ENCODE results near the gene CDK19. TPM values are rescaled to one million over a fixed set of nuclear protein-coding genes. Genes with fewer than 3 reads are reported as not detected.
A peak's percentile ranks its signal among the peaks of the same experiment; 100 is the strongest.

Gene CDK19
- total RNA-seq, 1 donor from 2014 or later: 9.1 TPM

- Histone ChIP-seq H3K9me3 (replicated peaks) (no peaks in the 10 kb centered on the region), H3K27ac (replicated peaks) (peak overlapping the region; percentile 15), H3K4me3 (no peak overlapping the region), H3K27me3 (ENCODE audit: low read depth) (no peaks in the 10 kb centered on the region), H3K36me3 (peaks cover 31% of the 10 kb centered on the region), H3K4me1 (peaks cover 58% of the 10 kb centered on the region)
- no peak for TF ChIP-seq CTCF (IDR thresholded peaks at IDR 0.05; ENCODE audit: borderline replicate concordance)
- no peak for DNase-seq
- intact Hi-C loops (cut with micrococcal nuclease): no loop called here
These were observed 192.2 kb downstream of the CDK19 start for GRCh38 chr6:110622912-110623578.

- TF ChIP-seq CTCF (IDR thresholded peaks at IDR 0.05; ENCODE audit: borderline replicate concordance): no peak
- no peaks in the 10 kb centered on the region for H3K9me3 ChIP-seq (replicated peaks)
- no peaks in the 10 kb centered on the region for H3K27me3 ChIP-seq (ENCODE audit: low read depth)
- H3K36me3 ChIP-seq: peaks cover 24% of the 10 kb centered on the region
- no peak for DNase-seq
- peaks cover 53% of the 10 kb centered on the region for H3K4me1 ChIP-seq
- intact Hi-C loops (cut with micrococcal nuclease): no loop called here
- no peak overlapping the region for H3K4me3 ChIP-seq
- H3K27ac ChIP-seq (replicated peaks): no peak overlapping the region
These were observed 194.2 kb downstream of the CDK19 start for GRCh38 chr6:110621061-110621460.

GRCh38 chr6:110620065-110620464 is 195.2 kb downstream of the CDK19 start:
- Histone ChIP-seq H3K4me1 (peaks cover 43% of the 10 kb centered on the region), H3K27ac (replicated peaks) (no peak overlapping the region), H3K27me3 (ENCODE audit: low read depth) (no peaks in the 10 kb centered on the region), H3K9me3 (replicated peaks) (no peaks in the 10 kb centered on the region), H3K4me3 (no peak overlapping the region), H3K36me3 (peaks cover 24% of the 10 kb centered on the region)
- intact Hi-C loops (cut with micrococcal nuclease): no loop called here
- TF ChIP-seq CTCF (IDR thresholded peaks at IDR 0.05; ENCODE audit: borderline replicate concordance): no peak
- no peak for DNase-seq

- no peaks in the 10 kb centered on the region for H3K27me3 ChIP-seq (ENCODE audit: low read depth)
- peaks cover 26% of the 10 kb centered on the region for H3K36me3 ChIP-seq
- peaks cover 37% of the 10 kb centered on the region for H3K4me1 ChIP-seq
- intact Hi-C loops (cut with micrococcal nuclease): no loop called here
- TF ChIP-seq CTCF (IDR thresholded peaks at IDR 0.05; ENCODE audit: borderline replicate concordance): no peak
- H3K9me3 ChIP-seq (replicated peaks): no peaks in the 10 kb centered on the region
- H3K4me3 ChIP-seq: no peak overlapping the region
- DNase-seq: no peak
- H3K27ac ChIP-seq (replicated peaks): peak overlapping the region; percentile 21
These were observed 195.9 kb downstream of the CDK19 start for GRCh38 chr6:110619275-110619908.

- intact Hi-C loops (cut with micrococcal nuclease): no loop called here
- no peak for DNase-seq
- peaks cover 32% of the 10 kb centered on the region for H3K36me3 ChIP-seq
These were observed 196.5 kb downstream of the CDK19 start for GRCh38 chr6:110618591-110619267.

More at GRCh38 chr6:110618591-110619267, 196.5 kb downstream of the CDK19 start:
- Histone ChIP-seq H3K27ac (replicated peaks) (peak overlapping the region; percentile 21), H3K9me3 (replicated peaks) (no peaks in the 10 kb centered on the region), H3K27me3 (ENCODE audit: low read depth) (no peaks in the 10 kb centered on the region), H3K4me3 (no peak overlapping the region), H3K4me1 (peaks cover 37% of the 10 kb centered on the region)
- TF ChIP-seq CTCF (IDR thresholded peaks at IDR 0.05; ENCODE audit: borderline replicate concordance): peak; percentile 47
